ENCODE measurements around the gene MRPL42. TPM values are rescaled to one million over a fixed set of nuclear protein-coding genes. Genes with fewer than 3 reads are reported as not detected.
A peak's percentile ranks its signal among the peaks of the same experiment; 100 is the strongest.
"Not testable (repeated sequence)": the region's sequence is repeated elsewhere in the genome, so short reads cannot be mapped to it uniquely, and the experiment has no call there.

The MRPL42 gene
- total RNA-seq, 1 donor from 2014 or later: 8.4 TPM

GRCh38 chr12:93426412-93426805, 40.9 kb upstream of the MRPL42 start:
- TF ChIP-seq CTCF (IDR thresholded peaks at IDR 0.05): no peak
- Histone ChIP-seq H3K27ac (peak overlapping the region; percentile 52 to 62), H3K36me3 (no peaks in the 10 kb centered on the region), H3K4me1 (peaks cover 0 to 47% of the 10 kb centered on the region in 2 donors), H3K4me3 (no peak overlapping the region), H3K9me3 (no peaks in the 10 kb centered on the region), H3K27me3 (no peaks in the 10 kb centered on the region)
- no peak for DNase-seq (ENCODE audit: low spot score in 2 of 2)
- intact Hi-C loops (cut with DNase I): no loop called here

- no peaks in the 10 kb centered on the region for H3K9me3 ChIP-seq
- H3K4me1 ChIP-seq: peaks cover 0 to 46% of the 10 kb centered on the region in 2 donors
- no peaks in the 10 kb centered on the region for H3K36me3 ChIP-seq
- H3K4me3 ChIP-seq: no peak overlapping the region
- intact Hi-C loops (cut with DNase I): no loop called here
- DNase-seq (ENCODE audit: low spot score in 2 of 2): no peak
- H3K27me3 ChIP-seq: no peaks in the 10 kb centered on the region
- peak overlapping the region; percentile 12 to 26 for H3K27ac ChIP-seq
- no peak for TF ChIP-seq CTCF (IDR thresholded peaks at IDR 0.05)
Measured at GRCh38 chr12:93427779-93428564, 39.3 kb upstream of the MRPL42 start.

- no peak for DNase-seq (ENCODE audit: low spot score in 2 of 2)
- H3K36me3 ChIP-seq: no peaks in the 10 kb centered on the region
- no peak overlapping the region for H3K4me3 ChIP-seq
- intact Hi-C loops (cut with DNase I): no loop called here
- H3K27me3 ChIP-seq: no peaks in the 10 kb centered on the region
- H3K27ac ChIP-seq: no peak overlapping the region
- H3K4me1 ChIP-seq: peaks cover 0 to 53% of the 10 kb centered on the region in 2 donors
- no peaks in the 10 kb centered on the region for H3K9me3 ChIP-seq
- TF ChIP-seq CTCF (IDR thresholded peaks at IDR 0.05): no peak
Measured at GRCh38 chr12:93429448-93429847, 37.9 kb upstream of the MRPL42 start.

- Histone ChIP-seq H3K36me3 (no peaks in the 10 kb centered on the region), H3K27ac (no peak overlapping the region), H3K4me3 (no peak overlapping the region), H3K4me1 (peaks cover 0 to 54% of the 10 kb centered on the region in 2 donors), H3K9me3 (no peaks in the 10 kb centered on the region), H3K27me3 (no peaks in the 10 kb centered on the region)
- TF ChIP-seq CTCF (IDR thresholded peaks at IDR 0.05): no peak
- no peak for DNase-seq (ENCODE audit: low spot score in 2 of 2)
- intact Hi-C loops (cut with DNase I): no loop called here
Measured at GRCh38 chr12:93429852-93430251, 37.5 kb upstream of the MRPL42 start.

GRCh38 chr12:93430280-93430679, 37.0 kb upstream of the MRPL42 start:
- no peak for DNase-seq (ENCODE audit: low spot score in 2 of 2)
- Histone ChIP-seq H3K27me3 (no peaks in the 10 kb centered on the region), H3K4me3 (no peak overlapping the region), H3K9me3 (no peaks in the 10 kb centered on the region), H3K27ac (no peak overlapping the region), H3K36me3 (no peaks in the 10 kb centered on the region), H3K4me1 (peaks cover 0 to 54% of the 10 kb centered on the region in 2 donors)
- no peak for TF ChIP-seq CTCF (IDR thresholded peaks at IDR 0.05)
- intact Hi-C loops (cut with DNase I): no loop called here

GRCh38 chr12:93432031-93432430, 35.3 kb upstream of the MRPL42 start:
- H3K4me3 ChIP-seq; DNase-seq (ENCODE audit: low spot score in 2 of 2); H3K9me3 ChIP-seq; intact Hi-C loops (cut with DNase I); H3K36me3 ChIP-seq; H3K27me3 ChIP-seq: not testable (repeated sequence)
- H3K4me1 ChIP-seq: peaks cover 0 to 45% of the 10 kb centered on the region in 2 donors
- peak overlapping the region in 1 of 2 donors; percentile 39 for H3K27ac ChIP-seq

Data from ascending aorta (tissue), 2 donors.